IMR-90 (cell line): ENCODE results near the gene RASSF3. TPM values are rescaled to one million over a fixed set of nuclear protein-coding genes. Genes with fewer than 3 reads are reported as not detected.

ENCODE experiments used
- ATAC-seq: fragments of 200-7000 bp; cut with Tn5 transposase; 2 replicates; pipeline ENCODE4 v1.9.1; 2020; ENCODE audit warnings: low read depth, mild to moderate bottlenecking, moderate library complexity
- BruUV-seq: library from RNA; stranded (reverse); fragments of 400-500 nt; replicated peaks from 2 replicates; lab custom pipeline; 2021; lab: Mats Ljungman, UMichigan
- CTCF ChIA-PET: fragments of 300-600 bp; formaldehyde crosslinking; extraction: SDS; loops from one replicate; lab custom pipeline; 2021; ENCODE audit warnings: antibody characterized with exemption; lab: Yijun Ruan, JAX
- POLR2A ChIA-PET: fragments of 300-600 bp; sonication (Branson Sonifier 250); formaldehyde crosslinking; loops from one replicate; lab custom pipeline; 2022; ENCODE audit warnings: antibody characterized with exemption; ENCODE audit not compliant: unreplicated experiment; lab: Charles Lee
- DNase-seq: peaks from one replicate; pipeline ENCODE4 v3.0.0; 2013
- H2AFZ ChIP-seq: replicated peaks from 2 replicates; pipeline ENCODE3; 2013; ENCODE audit warnings: low read length, mild to moderate bottlenecking; ENCODE audit not compliant: poor library complexity
- H2AK5ac ChIP-seq: 2 replicates; pipeline ENCODE4 v1.6.1; 2013; ENCODE audit warnings: low read depth, low read length, inconsistent platforms
- H2AK9ac ChIP-seq: replicated peaks from 2 replicates; pipeline ENCODE3; 2013; ENCODE audit warnings: mild to moderate bottlenecking, low read depth, low read length, moderate library complexity; ENCODE audit not compliant: poor library complexity
- H2BK120ac ChIP-seq: 2 replicates; pipeline ENCODE4 v1.6.1; 2013; ENCODE audit warnings: low read depth, low read length, inconsistent platforms
- H2BK15ac ChIP-seq: 3 replicates; pipeline ENCODE4 v1.6.1; 2013; ENCODE audit warnings: low read depth, low read length, inconsistent platforms
- H2BK20ac ChIP-seq: 2 replicates; pipeline ENCODE4 v1.6.1; 2013; ENCODE audit warnings: low read depth, mild to moderate bottlenecking, inconsistent platforms, low read length, moderate library complexity
- H2BK5ac ChIP-seq: 2 replicates; pipeline ENCODE4 v1.6.1; 2013; ENCODE audit warnings: mild to moderate bottlenecking, low read depth, low read length, inconsistent platforms; ENCODE audit not compliant: poor library complexity, severe bottlenecking
- H3K14ac ChIP-seq: replicated peaks from 2 replicates; pipeline ENCODE4 v1.6.1; 2013; ENCODE audit warnings: low read depth, low read length, inconsistent platforms
- H3K18ac ChIP-seq: 2 replicates; pipeline ENCODE4 v1.6.1; 2013; ENCODE audit warnings: low read depth, low read length, control low read depth
- H3K23ac ChIP-seq: 2 replicates; pipeline ENCODE4 v1.6.1; 2013; ENCODE audit warnings: low read depth, low read length, inconsistent platforms
- H3K27ac ChIP-seq: 2 replicates; pipeline ENCODE4 v1.5.1; 2013; ENCODE audit warnings: mild to moderate bottlenecking, control low read depth, low read length; ENCODE audit not compliant: insufficient read depth
- H3K27me3 ChIP-seq: 2 replicates; pipeline ENCODE4 v1.6.1; 2013; ENCODE audit warnings: low read length; ENCODE audit not compliant: control insufficient read depth, insufficient read depth
- H3K36me3 ChIP-seq: 2 replicates; pipeline ENCODE4 v1.6.1; 2013; ENCODE audit warnings: low read length, mixed read lengths; ENCODE audit not compliant: control insufficient read depth, insufficient read depth
- H3K4ac ChIP-seq: 2 replicates; pipeline ENCODE4 v1.6.1; 2013; ENCODE audit warnings: low read depth, low read length, inconsistent platforms
- H3K4me1 ChIP-seq: 2 replicates; pipeline ENCODE4 v1.6.1; 2013; ENCODE audit warnings: low read length, mixed read lengths; ENCODE audit not compliant: control insufficient read depth, insufficient read depth
- H3K4me2 ChIP-seq: 2 replicates; pipeline ENCODE4 v1.6.1; 2013; ENCODE audit warnings: low read depth, mild to moderate bottlenecking, control low read depth, low read length, moderate library complexity
- H3K4me3 ChIP-seq: 2 replicates; pipeline ENCODE4 v1.5.1; 2013; ENCODE audit warnings: low read depth, mild to moderate bottlenecking, control low read depth, low read length, moderate library complexity; ENCODE audit not compliant: insufficient read depth
- H3K56ac ChIP-seq: 2 replicates; pipeline ENCODE4 v1.6.1; 2013; ENCODE audit warnings: low read length, inconsistent platforms; ENCODE audit not compliant: insufficient read depth; ENCODE audit errors: extremely low read depth
- H3K79me1 ChIP-seq, 2 experiments: 2 replicates each; pipeline ENCODE4 v1.6.1; 2013; ENCODE audit warnings: low read length in 2 of 2, inconsistent platforms in 1 of 2, low read depth in 1 of 2
- H3K9ac ChIP-seq: 2 replicates; pipeline ENCODE4 v1.6.1; 2013; ENCODE audit warnings: low read depth, low read length, control low read depth
- H3K9me1 ChIP-seq: 2 replicates; pipeline ENCODE4 v1.6.1; 2013; ENCODE audit warnings: low read length, inconsistent platforms; ENCODE audit not compliant: insufficient read depth
- H3K9me3 ChIP-seq: 2 replicates; pipeline ENCODE4 v1.6.1; 2013; ENCODE audit warnings: low read length; ENCODE audit not compliant: control insufficient read depth, insufficient read depth
- H4K20me1 ChIP-seq: 2 replicates; pipeline ENCODE4 v1.6.1; 2013; ENCODE audit warnings: low read length, inconsistent platforms; ENCODE audit not compliant: insufficient read depth
- H4K5ac ChIP-seq: 2 replicates; pipeline ENCODE4 v1.6.1; 2013; ENCODE audit warnings: mild to moderate bottlenecking, low read depth, low read length, control low read depth
- H4K8ac ChIP-seq, 2 experiments: 2 replicates each; pipeline ENCODE4 v1.6.1; 2013; ENCODE audit warnings: low read depth in 2 of 2, low read length in 2 of 2, control low read depth in 1 of 2, inconsistent platforms in 1 of 2
- H4K91ac ChIP-seq: 2 replicates; pipeline ENCODE4 v1.6.1; 2013; ENCODE audit warnings: low read depth, low read length, inconsistent platforms; ENCODE audit not compliant: insufficient read depth
- BHLHE40 ChIP-seq: fragments of 150-350 bp; IDR thresholded peaks from 2 replicates; pipeline ENCODE4 v1.6.1; 2016; ENCODE audit warnings: mild to moderate bottlenecking, low read depth, low read length
- CHD1 ChIP-seq: IDR thresholded peaks from 2 replicates; pipeline ENCODE4 v1.6.1; 2012; ENCODE audit warnings: low read depth, low read length, improper control_type of control experiment
- FOS ChIP-seq: fragments of 150-350 bp; IDR thresholded peaks from 2 replicates; pipeline ENCODE4 v1.6.1; 2016; ENCODE audit warnings: low read depth, low read length
- MAZ ChIP-seq: IDR thresholded peaks from 2 replicates; pipeline ENCODE4 v1.6.1; 2012; ENCODE audit warnings: low read depth, mild to moderate bottlenecking, low read length, improper control_type of control experiment, moderate library complexity, borderline replicate concordance
- POLR2A ChIP-seq: IDR thresholded peaks from 2 replicates; pipeline ENCODE4 v1.6.1; 2012; ENCODE audit warnings: mild to moderate bottlenecking, low read depth, low read length
- RAD21 ChIP-seq: IDR thresholded peaks from 2 replicates; pipeline ENCODE4 v1.6.1; 2012; ENCODE audit warnings: low read length, improper control_type of control experiment
- RCOR1 ChIP-seq: IDR thresholded peaks from 2 replicates; pipeline ENCODE4 v1.6.1; 2012; ENCODE audit warnings: mild to moderate bottlenecking, low read length, improper control_type of control experiment; ENCODE audit not compliant: insufficient replicate concordance
- WGBS, 2 experiments: methylation state at CpG; one replicate each; pipeline versions ENCODE4 v1.1.5 to v1.1.7; 2013; ENCODE audit warnings: missing lambda C conversion rate in 2 of 2; ENCODE audit not compliant: insufficient read length in 1 of 2; ENCODE audit errors: extremely low coverage in 2 of 2; 5-methylcytosine and 5-hydroxymethylcytosine counted together
- dilution Hi-C: fragments of 300-500 bp; cut with HindIII; formaldehyde crosslinking; loops from one replicate; pipeline ENCODE4 v1.14.3; 2018; ENCODE audit warnings: low sequenced_read_pairs; ENCODE audit not compliant: unreplicated experiment
- in situ Hi-C: fragments of 300-500 bp; cut with MboI; formaldehyde crosslinking; loops from 3 replicates; pipeline ENCODE4 v1.14.3; 2019; ENCODE audit warnings: low sequenced_read_pairs, inconsistent platforms, mixed read lengths
- intact Hi-C: fragments of 100-400 bp; cut with micrococcal nuclease; formaldehyde crosslinking; loops from 2 replicates; pipeline ENCODE4 v1.10.0; 2022
- polyA plus RNA-seq, 3 experiments: library from polyadenylated mRNA; depleted of rRNA; stranded (reverse); fragments of >200 nt; gene quantifications; 2 replicates each; pipeline ENCODE4 v1.2.3, GENCODE V29; 2012; ENCODE audit warnings: low replicate concordance in 1 of 3
- total RNA-seq: library from RNA; depleted of rRNA; stranded (reverse); fragments of >200 nt; gene quantifications from 2 replicates; pipeline ENCODE4 v1.2.3, GENCODE V29; 2012
- TF ChIP-seq, protein P1 (sequence below): fragments of 150-350 bp; IDR thresholded peaks from 2 replicates; pipeline ENCODE4 v1.6.1; 2017; ENCODE audit warnings: mild to moderate bottlenecking, antibody characterized with exemption, low read length, low read depth
- TF ChIP-seq, protein P2 (sequence below): conservative IDR thresholded peaks from 2 replicates; pipeline ENCODE4 v1.5.1; 2012; ENCODE audit warnings: mild to moderate bottlenecking, low read depth, low read length, improper control_type of control experiment
- TF ChIP-seq, protein P3 (sequence below): fragments of 150-350 bp; IDR thresholded peaks from 2 replicates; pipeline ENCODE4 v1.6.1; 2016; ENCODE audit warnings: low read depth, mild to moderate bottlenecking, low read length, moderate library complexity, borderline replicate concordance

The RASSF3 gene
- total and polyA plus RNA-seq, 2 of the 4 experiments (the other 2 are of a cell fraction): 18.7 to 39.3 TPM

DNA sequence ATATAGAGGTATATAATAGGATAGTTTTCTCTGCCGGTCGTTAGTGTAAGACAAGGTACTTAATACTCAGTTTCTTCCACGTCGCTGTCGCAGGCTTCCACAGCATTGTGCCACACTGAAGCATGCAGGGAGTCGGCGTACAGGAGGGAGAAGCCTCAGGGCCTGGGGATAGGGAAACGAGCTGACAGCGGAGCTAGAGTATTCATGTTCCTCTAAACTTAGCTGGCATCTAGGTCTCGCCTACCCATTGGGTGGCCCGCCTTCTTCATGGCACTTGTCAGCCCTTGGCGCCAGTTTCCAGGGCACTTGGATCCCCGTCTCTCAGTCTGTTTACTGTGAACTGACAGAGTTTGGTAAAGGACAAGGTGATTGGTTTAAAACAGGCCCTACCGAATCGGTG, 75.3 kb downstream of the RASSF3 start:
- H3K14ac ChIP-seq: no peak overlapping the region
- no peak overlapping the region for H3K9ac ChIP-seq
- dilution Hi-C loops: no loop called here
- no TSS peak for BruUV-seq
- no peaks in the 10 kb centered on the region for H3K9me3 ChIP-seq
- H2AK5ac ChIP-seq: peak overlapping the region; percentile 8; the same call in 1 of the 2 replicates
- no peak overlapping the region for H3K18ac ChIP-seq
- ChIA-PET POLR2A (no interaction called here), CTCF (no interaction called here)
- no peaks in the 10 kb centered on the region for H3K27me3 ChIP-seq
- H2AK9ac ChIP-seq: no peak overlapping the region
- DNase-seq (no peak), ATAC-seq (no peak)
- peaks cover 8% of the 10 kb centered on the region for H3K4me1 ChIP-seq
- no peak overlapping the region for H3K56ac ChIP-seq
- H3K4me2 ChIP-seq: no peak overlapping the region
- H3K9me1 ChIP-seq: peaks cover 10% of the 10 kb centered on the region
- peaks cover 8% of the 10 kb centered on the region; the same call in 1 of the 2 replicates for H4K20me1 ChIP-seq
- peaks cover 15% of the 10 kb centered on the region for H3K36me3 ChIP-seq
- no peak overlapping the region for H2BK15ac ChIP-seq
- H3K23ac ChIP-seq: no peak overlapping the region
- no peak overlapping the region for H2BK20ac ChIP-seq
- no peak overlapping the region for H2AFZ ChIP-seq
- TF ChIP-seq MAZ (no peak), RAD21 (no peak), POLR2A (no peak), BHLHE40 (no peak), RCOR1 (no peak), FOS (no peak), CHD1 (no peak)
- TF ChIP-seq, protein P1, sequence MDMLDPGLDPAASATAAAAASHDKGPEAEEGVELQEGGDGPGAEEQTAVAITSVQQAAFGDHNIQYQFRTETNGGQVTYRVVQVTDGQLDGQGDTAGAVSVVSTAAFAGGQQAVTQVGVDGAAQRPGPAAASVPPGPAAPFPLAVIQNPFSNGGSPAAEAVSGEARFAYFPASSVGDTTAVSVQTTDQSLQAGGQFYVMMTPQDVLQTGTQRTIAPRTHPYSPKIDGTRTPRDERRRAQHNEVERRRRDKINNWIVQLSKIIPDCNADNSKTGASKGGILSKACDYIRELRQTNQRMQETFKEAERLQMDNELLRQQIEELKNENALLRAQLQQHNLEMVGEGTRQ: no peak
- TF ChIP-seq, protein P2, sequence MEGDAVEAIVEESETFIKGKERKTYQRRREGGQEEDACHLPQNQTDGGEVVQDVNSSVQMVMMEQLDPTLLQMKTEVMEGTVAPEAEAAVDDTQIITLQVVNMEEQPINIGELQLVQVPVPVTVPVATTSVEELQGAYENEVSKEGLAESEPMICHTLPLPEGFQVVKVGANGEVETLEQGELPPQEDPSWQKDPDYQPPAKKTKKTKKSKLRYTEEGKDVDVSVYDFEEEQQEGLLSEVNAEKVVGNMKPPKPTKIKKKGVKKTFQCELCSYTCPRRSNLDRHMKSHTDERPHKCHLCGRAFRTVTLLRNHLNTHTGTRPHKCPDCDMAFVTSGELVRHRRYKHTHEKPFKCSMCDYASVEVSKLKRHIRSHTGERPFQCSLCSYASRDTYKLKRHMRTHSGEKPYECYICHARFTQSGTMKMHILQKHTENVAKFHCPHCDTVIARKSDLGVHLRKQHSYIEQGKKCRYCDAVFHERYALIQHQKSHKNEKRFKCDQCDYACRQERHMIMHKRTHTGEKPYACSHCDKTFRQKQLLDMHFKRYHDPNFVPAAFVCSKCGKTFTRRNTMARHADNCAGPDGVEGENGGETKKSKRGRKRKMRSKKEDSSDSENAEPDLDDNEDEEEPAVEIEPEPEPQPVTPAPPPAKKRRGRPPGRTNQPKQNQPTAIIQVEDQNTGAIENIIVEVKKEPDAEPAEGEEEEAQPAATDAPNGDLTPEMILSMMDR: no peak
- TF ChIP-seq, protein P3, sequence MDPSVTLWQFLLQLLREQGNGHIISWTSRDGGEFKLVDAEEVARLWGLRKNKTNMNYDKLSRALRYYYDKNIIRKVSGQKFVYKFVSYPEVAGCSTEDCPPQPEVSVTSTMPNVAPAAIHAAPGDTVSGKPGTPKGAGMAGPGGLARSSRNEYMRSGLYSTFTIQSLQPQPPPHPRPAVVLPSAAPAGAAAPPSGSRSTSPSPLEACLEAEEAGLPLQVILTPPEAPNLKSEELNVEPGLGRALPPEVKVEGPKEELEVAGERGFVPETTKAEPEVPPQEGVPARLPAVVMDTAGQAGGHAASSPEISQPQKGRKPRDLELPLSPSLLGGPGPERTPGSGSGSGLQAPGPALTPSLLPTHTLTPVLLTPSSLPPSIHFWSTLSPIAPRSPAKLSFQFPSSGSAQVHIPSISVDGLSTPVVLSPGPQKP: no peak
- no peak overlapping the region for H4K91ac ChIP-seq
- intact Hi-C loops: no loop called here
- H3K4ac ChIP-seq: no peak overlapping the region
- H3K4me3 ChIP-seq: no peak overlapping the region
- no peak overlapping the region for H2BK5ac ChIP-seq
- H2BK120ac ChIP-seq: no peak overlapping the region
- no peak overlapping the region for H4K5ac ChIP-seq
- H3K27ac ChIP-seq: no peak overlapping the region
- in situ Hi-C loops: no loop called here
- no peak overlapping the region for H4K8ac ChIP-seq
- 90% methylated on average over 7 of the region's 15 CpGs; no CpG with 5 or more reads in 1 of the 2 experiments for WGBS, 2 experiments
- peaks cover 15 to 66% of the 10 kb centered on the region in 2 experiments for H3K79me1 ChIP-seq
